ENCODE data around the gene ANKRD34A. TPM values are rescaled to one million over a fixed set of nuclear protein-coding genes. Genes with fewer than 3 reads are reported as not detected.
A peak's percentile ranks its signal among the peaks of the same experiment; 100 is the strongest.
"Not testable (repeated sequence)": the region's sequence is repeated elsewhere in the genome, so short reads cannot be mapped to it uniquely, and the experiment has no call there.

ANKRD34A gene
- total RNA-seq, 1 donor from 2014 or later, result 0.56 TPM

DNA sequence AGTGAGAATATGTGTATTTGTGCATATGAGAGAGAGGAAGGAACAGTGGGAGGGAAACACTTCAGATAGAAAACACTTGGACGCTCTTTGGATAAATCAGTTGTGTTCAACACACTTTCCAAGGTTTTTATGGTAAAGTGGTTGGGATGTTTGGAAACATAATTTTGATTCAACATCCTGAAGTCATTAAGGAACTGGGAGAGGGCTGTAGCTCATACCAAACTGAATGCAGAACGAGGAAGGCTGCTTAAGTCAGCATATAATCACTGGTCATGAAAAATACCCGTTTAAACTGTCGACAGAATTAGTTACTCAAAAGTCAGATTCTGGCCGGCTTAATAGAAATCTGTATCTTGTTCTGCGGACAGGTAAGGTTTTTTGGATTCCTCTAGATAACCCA, 21.5 kb downstream of the ANKRD34A start:
- Mint-ChIP-seq H3K27ac (ENCODE audit: unreplicated experiment) (no peak overlapping the region), H3K9me3 (ENCODE audit: unreplicated experiment) (no peaks in the 10 kb centered on the region), H3K36me3 (ENCODE audit: low read depth, unreplicated experiment) (peaks cover 40% of the 10 kb centered on the region), H3K4me1 (ENCODE audit: unreplicated experiment) (no peaks in the 10 kb centered on the region), H3K27me3 (ENCODE audit: unreplicated experiment) (no peaks in the 10 kb centered on the region), H3K4me3 (ENCODE audit: unreplicated experiment) (peak overlapping the region; percentile 7)
- TF ChIP-seq, protein P1, sequence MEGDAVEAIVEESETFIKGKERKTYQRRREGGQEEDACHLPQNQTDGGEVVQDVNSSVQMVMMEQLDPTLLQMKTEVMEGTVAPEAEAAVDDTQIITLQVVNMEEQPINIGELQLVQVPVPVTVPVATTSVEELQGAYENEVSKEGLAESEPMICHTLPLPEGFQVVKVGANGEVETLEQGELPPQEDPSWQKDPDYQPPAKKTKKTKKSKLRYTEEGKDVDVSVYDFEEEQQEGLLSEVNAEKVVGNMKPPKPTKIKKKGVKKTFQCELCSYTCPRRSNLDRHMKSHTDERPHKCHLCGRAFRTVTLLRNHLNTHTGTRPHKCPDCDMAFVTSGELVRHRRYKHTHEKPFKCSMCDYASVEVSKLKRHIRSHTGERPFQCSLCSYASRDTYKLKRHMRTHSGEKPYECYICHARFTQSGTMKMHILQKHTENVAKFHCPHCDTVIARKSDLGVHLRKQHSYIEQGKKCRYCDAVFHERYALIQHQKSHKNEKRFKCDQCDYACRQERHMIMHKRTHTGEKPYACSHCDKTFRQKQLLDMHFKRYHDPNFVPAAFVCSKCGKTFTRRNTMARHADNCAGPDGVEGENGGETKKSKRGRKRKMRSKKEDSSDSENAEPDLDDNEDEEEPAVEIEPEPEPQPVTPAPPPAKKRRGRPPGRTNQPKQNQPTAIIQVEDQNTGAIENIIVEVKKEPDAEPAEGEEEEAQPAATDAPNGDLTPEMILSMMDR (IDR thresholded peaks at IDR 0.05; ENCODE audit: unreplicated experiment), result no peak
- DNase-seq (ENCODE audit: low spot score), result no peak

DNA sequence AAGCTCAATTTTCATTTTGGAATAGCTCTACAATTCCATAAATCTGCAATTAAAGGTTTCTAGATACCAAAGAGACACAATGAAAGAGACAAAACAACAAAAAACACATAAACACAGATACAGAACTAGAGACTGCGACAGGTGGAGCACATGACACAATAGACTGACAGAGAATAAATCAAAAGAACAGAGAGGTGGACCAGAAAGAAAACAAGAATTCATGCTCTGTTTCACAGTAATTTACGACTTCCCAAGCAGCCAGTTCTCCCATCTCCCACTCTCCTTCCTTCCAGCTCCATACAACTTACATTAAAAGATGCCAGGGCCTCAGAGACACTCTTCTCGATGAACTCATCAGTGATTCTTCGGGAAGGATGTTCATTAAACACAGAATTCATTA, 22.0 kb downstream of the ANKRD34A start:
- no peak for DNase-seq (ENCODE audit: low spot score)
- Mint-ChIP-seq H3K27ac (ENCODE audit: unreplicated experiment) (no peak overlapping the region), H3K9me3 (ENCODE audit: unreplicated experiment) (no peaks in the 10 kb centered on the region), H3K4me3 (ENCODE audit: unreplicated experiment) (peak overlapping the region; percentile 7), H3K4me1 (ENCODE audit: unreplicated experiment) (no peaks in the 10 kb centered on the region), H3K27me3 (ENCODE audit: unreplicated experiment) (no peaks in the 10 kb centered on the region), H3K36me3 (ENCODE audit: low read depth, unreplicated experiment) (peaks cover 38% of the 10 kb centered on the region)
- TF ChIP-seq, protein P1 (IDR thresholded peaks at IDR 0.05; ENCODE audit: unreplicated experiment), result no peak

DNA sequence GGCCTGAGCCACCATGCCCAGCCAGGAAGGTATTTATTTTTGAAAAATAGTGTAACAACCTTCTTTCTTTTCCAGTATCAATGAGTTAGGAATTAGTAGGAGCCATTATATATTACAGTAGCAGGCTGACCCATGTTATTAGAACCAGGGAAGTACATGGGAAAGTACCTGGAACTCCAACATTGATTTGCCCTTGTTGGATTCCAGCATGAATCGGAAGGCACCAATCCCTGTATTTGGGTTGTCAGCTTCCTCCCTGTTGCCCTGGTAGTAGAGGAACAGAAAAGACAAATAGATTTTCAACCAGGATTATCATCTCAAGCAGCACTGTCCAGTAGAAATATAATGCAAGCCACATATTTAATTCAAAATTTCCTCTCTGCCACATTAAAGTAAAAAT, 26.9 kb downstream of the ANKRD34A start:
- peaks cover 34% of the 10 kb centered on the region for H3K4me1 Mint-ChIP-seq (ENCODE audit: unreplicated experiment)
- no peaks in the 10 kb centered on the region for H3K27me3 Mint-ChIP-seq (ENCODE audit: unreplicated experiment)
- TF ChIP-seq, protein P1 (IDR thresholded peaks at IDR 0.05; ENCODE audit: unreplicated experiment), result no peak
- peaks cover 36% of the 10 kb centered on the region for H3K36me3 Mint-ChIP-seq (ENCODE audit: low read depth, unreplicated experiment)
- no peak for DNase-seq (ENCODE audit: low spot score)
- peak overlapping the region; percentile 34 for H3K4me3 Mint-ChIP-seq (ENCODE audit: unreplicated experiment)
- H3K27ac Mint-ChIP-seq (ENCODE audit: unreplicated experiment), result no peak overlapping the region
- H3K9me3 Mint-ChIP-seq (ENCODE audit: unreplicated experiment), result no peaks in the 10 kb centered on the region

DNA sequence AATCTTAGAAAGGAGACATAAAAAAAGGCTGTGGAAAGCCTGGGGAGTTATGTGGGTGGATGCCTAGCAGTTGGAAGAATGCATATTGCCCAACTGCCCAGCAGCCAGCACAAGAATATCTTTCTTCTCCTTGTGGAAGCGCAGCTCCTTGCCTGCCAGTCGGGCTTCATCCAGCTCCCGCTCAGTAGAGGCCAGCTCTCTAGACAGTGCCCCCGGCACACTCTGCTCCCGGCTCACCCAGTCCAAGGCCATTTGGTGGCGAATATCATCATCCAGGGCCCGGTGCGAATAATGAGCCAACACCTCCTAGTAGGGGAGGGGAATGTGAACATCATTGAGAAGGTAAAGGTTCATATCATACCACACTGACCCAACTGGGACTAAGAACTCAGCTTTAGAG, 28.1 kb downstream of the ANKRD34A start:
- no peak for DNase-seq (ENCODE audit: low spot score)
- TF ChIP-seq, protein P1 (IDR thresholded peaks at IDR 0.05; ENCODE audit: unreplicated experiment), result no peak
- Mint-ChIP-seq H3K27ac (ENCODE audit: unreplicated experiment) (peak overlapping the region; percentile 74), H3K27me3 (ENCODE audit: unreplicated experiment) (no peaks in the 10 kb centered on the region), H3K9me3 (ENCODE audit: unreplicated experiment) (no peaks in the 10 kb centered on the region), H3K4me3 (ENCODE audit: unreplicated experiment) (peak overlapping the region; percentile 22), H3K4me1 (ENCODE audit: unreplicated experiment) (peaks cover 40% of the 10 kb centered on the region), H3K36me3 (ENCODE audit: low read depth, unreplicated experiment) (peaks cover 29% of the 10 kb centered on the region)

DNA sequence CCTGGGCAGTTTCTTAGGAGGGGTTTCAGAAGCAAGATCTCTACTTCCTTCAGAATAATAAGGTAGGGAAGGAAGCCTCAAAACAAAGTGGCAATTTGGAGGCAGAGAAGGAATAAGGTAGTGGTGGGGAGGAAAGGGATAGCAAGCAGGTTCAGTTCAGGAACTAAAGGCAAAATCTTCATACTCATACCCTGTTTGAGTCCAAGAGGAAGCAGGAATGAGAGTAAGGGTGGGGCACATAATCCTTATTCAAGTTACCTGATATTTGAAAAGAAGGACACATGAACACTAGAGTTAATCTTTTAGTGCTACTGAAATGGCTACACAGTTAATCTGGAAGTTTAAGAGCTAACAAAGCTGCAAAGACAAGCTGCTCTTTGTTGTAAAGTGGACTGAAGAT, 28.7 kb downstream of the ANKRD34A start:
- H3K9me3 Mint-ChIP-seq (ENCODE audit: unreplicated experiment), result no peaks in the 10 kb centered on the region
- H3K27ac Mint-ChIP-seq (ENCODE audit: unreplicated experiment), result peak overlapping the region; percentile 84
- peak overlapping the region; percentile 42 for H3K4me3 Mint-ChIP-seq (ENCODE audit: unreplicated experiment)
- no peaks in the 10 kb centered on the region for H3K27me3 Mint-ChIP-seq (ENCODE audit: unreplicated experiment)
- TF ChIP-seq, protein P1 (IDR thresholded peaks at IDR 0.05; ENCODE audit: unreplicated experiment), result no peak
- no peak for DNase-seq (ENCODE audit: low spot score)
- peaks cover 25% of the 10 kb centered on the region for H3K36me3 Mint-ChIP-seq (ENCODE audit: low read depth, unreplicated experiment)
- peaks cover 40% of the 10 kb centered on the region for H3K4me1 Mint-ChIP-seq (ENCODE audit: unreplicated experiment)

DNA sequence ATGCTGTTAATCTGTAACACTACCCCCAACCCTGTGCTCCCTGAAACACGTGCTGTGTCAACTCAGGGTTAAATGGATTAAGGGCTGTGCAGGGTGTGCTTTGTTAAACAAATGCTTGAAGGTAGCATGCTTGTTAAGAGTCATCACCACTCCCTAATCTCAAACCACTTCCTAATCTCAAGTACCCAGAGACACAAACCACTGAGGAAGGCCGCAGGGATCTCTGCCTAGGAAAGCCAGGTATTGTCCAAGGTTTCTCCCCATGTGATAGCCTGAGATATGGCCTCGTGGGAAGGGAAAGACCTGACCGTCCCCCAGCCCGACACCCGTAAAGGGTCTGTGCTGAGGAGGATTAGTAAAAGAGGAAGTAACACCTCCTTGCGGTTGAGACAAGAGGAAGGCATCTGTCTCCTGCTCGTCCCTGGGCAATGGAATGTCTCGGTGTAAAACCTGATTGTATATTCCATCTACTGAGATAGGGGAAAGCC, 31.8 kb downstream of the ANKRD34A start:
- peak overlapping the region; percentile 21 for H3K4me3 Mint-ChIP-seq (ENCODE audit: unreplicated experiment)
- peaks cover 29% of the 10 kb centered on the region for H3K36me3 Mint-ChIP-seq (ENCODE audit: low read depth, unreplicated experiment)
- peak overlapping the region; percentile 93 for H3K27ac Mint-ChIP-seq (ENCODE audit: unreplicated experiment)

More for the DNA sequence above, 31.8 kb downstream of the ANKRD34A start:
- peaks cover 53% of the 10 kb centered on the region for H3K4me1 Mint-ChIP-seq (ENCODE audit: unreplicated experiment)
- H3K9me3 Mint-ChIP-seq (ENCODE audit: unreplicated experiment); H3K27me3 Mint-ChIP-seq (ENCODE audit: unreplicated experiment): not testable (repeated sequence)
- DNase-seq (ENCODE audit: low spot score), result peak; percentile 20
